GM18951 (cell line): Measurements from ENCODE around the gene SNRPD3.
"Not testable (repeated sequence)": the region's sequence is repeated elsewhere in the genome, so short reads cannot be mapped to it uniquely, and the experiment has no call there.

Experiments used
- POLR2A ChIP-seq: IDR thresholded peaks from 4 replicates; pipeline ENCODE4 v1.6.1; 2011; ENCODE audit warnings: mild to moderate bottlenecking; ENCODE audit not compliant: insufficient read length, insufficient read depth; ENCODE audit errors: extremely low read depth
- in situ Hi-C: fragments of 300-500 bp; cut with MboI; formaldehyde crosslinking; loops from one replicate; pipeline ENCODE4 v1.12.0; 2022; ENCODE audit warnings: low sequenced_read_pairs, mixed read lengths, inconsistent platforms; ENCODE audit not compliant: unreplicated experiment

The SNRPD3 gene

DNA sequence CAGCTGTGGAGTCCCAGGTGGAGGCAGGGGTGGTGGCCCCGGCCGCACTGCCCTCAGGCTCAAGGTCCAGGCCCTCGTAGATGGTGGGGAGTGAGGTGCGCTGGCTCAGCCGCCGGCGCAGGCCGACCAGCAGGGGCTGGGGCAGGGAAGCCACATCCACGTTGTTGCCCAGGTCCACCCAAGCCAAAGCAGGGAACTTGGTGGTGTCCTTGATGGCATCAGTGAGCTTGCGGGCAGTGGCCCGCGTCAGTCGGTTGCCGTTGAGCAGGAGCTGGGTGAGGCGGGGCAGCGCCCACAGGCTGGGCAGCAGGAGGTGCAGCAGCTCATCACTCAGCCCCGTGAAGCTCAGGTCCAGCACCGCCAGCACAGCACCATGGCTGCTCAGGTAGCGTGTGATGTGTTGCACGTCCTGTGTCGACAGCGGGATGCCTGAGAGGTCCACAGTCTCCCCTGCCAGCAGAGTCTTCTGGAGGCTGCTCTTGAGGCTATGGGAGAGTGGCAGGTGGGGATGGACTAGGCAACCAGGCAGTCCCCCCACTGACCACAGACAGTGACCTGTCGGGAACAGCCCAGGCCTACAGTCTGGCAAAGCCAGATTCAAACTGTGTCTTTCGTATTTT lies 30.2 kb downstream of the SNRPD3 start:
- TF ChIP-seq POLR2A: no peak
- in situ Hi-C loops: no loop called here

DNA sequence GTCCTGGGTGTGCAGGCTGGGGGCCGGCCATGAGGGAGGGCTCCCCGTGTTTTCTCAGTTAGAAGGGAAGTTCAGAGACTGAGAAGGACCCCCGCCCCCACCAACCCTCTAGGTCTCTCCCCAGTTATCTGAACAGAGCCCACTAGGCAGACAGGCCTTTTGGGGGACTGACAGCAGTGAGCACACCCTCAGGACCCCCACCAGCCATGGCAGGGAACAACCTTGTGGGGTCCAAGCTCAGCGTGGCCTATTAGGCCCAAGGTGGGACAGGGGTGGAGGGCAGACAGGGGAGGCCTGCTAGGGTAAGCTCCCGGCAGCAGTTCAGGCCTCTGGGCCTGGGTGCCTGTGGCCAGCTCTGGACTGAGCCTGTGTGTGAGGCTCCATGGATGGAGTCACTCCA lies 31.5 kb downstream of the SNRPD3 start:
- TF ChIP-seq POLR2A: no peak
- in situ Hi-C loops: no loop called here

GRCh38 chr22:24587948-24588347 lies 32.1 kb downstream of the SNRPD3 start:
- no peak for TF ChIP-seq POLR2A
- in situ Hi-C loops: no loop called here

DNA sequence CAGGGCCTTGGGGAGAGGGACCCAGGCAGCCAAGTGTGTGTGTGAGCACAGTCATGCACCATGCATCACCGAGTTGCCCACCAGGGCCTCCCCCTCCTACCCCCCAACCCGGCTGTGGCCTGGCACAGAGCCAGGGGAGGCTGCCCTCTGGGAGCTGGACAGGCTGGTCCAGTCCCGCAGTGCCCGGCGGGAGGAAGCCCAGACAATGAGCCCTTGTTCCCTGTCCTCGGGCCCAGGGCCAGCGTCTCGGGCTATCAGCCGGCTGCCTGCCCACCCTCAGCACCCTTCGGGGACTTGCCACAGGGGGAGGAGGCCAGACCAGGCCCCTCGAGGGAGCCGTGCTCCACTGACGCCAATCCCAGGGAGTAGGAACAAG lies 32.6 kb downstream of the SNRPD3 start:
- no peak for TF ChIP-seq POLR2A
- in situ Hi-C loops: no loop called here

GRCh38 chr22:24588757-24589481 lies 33.1 kb downstream of the SNRPD3 start:
- in situ Hi-C loops: no loop called here
- no peak for TF ChIP-seq POLR2A

DNA sequence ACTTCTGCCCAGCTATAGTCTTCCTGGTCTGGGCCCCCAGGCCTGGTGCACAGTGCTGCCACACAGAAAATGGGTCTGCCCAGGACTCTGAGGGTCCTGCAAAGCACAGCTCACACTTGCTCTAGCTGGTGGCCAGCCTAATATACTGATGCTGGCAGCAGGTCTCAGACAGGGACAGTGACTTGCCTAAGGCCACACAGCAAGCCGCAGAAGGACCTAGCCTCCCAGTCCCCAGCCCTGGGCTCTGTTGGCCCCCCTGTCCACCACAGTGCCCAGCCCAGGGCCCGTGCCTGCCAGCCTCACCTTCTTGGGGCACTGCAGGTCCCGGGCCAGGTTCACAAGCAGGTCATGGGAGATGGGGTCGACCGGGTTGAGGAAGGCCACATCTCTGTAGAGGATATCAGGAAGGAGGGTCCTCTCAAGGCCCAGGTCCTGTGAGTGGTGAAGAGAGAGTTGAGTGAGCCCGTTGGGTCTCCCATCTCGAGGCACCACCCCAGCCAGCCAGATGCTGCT lies 33.8 kb downstream of the SNRPD3 start:
- in situ Hi-C loops: no loop called here
- TF ChIP-seq POLR2A: no peak

DNA sequence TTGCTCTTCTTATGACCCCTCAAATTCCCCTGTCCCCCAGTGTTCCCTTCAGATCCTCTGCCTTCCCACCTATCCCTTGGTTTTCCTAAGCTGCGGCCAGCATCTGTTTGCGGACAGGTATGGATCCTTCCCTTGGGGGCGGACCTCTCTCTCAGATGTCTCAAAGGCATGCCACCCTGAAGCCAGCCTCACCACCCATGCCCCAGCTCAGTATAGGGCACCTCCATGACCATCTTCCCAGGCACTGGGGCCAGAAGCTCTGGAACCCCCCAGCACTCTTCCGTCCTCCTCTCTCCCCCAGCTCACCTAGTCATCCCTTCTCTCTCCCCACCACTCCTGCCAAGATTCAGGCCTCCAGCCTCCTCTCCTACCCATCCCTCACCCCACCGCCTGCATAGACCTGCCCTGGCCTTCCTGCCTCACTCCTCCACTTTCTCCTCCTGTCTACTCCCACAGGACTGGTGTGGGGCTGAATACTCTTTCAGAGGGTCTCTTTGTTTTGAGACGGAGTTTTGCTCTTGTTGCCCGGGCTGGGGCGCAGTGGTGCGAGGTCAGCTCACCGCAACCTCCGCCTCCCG lies 34.9 kb downstream of the SNRPD3 start:
- in situ Hi-C loops: no loop called here
- TF ChIP-seq POLR2A: no peak

DNA sequence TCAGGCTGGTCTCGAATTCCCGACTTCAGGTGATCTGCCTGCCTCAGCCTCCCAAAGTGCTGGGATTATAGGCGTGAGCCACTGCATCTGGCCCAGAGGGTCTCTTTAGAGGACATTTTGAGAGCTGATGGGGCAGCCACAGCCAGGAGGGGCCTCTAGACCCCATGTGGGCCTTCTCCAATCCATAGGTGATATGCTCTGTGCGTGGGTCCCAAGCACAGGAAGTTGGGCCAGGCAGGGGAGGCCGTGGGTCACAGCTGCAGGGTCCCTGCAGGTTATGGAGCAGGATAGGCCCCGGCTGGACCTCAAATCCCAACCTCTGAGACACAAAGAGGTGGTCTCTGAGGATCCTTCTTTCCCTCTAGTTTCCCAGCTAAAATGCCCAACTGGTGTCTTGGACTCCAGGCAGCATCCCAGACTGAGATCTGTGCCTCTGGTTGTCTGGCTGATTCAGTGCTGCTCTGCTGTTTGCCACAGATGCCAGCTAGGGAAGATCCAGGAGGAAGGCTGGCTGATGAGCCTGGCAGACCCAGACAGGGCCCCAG lies 35.6 kb downstream of the SNRPD3 start:
- TF ChIP-seq POLR2A: no peak
- in situ Hi-C loops: no loop called here

- in situ Hi-C loops: no loop called here
- TF ChIP-seq POLR2A: no peak
Observed at GRCh38 chr22:24592058-24592850, 36.5 kb downstream of the SNRPD3 start.

DNA sequence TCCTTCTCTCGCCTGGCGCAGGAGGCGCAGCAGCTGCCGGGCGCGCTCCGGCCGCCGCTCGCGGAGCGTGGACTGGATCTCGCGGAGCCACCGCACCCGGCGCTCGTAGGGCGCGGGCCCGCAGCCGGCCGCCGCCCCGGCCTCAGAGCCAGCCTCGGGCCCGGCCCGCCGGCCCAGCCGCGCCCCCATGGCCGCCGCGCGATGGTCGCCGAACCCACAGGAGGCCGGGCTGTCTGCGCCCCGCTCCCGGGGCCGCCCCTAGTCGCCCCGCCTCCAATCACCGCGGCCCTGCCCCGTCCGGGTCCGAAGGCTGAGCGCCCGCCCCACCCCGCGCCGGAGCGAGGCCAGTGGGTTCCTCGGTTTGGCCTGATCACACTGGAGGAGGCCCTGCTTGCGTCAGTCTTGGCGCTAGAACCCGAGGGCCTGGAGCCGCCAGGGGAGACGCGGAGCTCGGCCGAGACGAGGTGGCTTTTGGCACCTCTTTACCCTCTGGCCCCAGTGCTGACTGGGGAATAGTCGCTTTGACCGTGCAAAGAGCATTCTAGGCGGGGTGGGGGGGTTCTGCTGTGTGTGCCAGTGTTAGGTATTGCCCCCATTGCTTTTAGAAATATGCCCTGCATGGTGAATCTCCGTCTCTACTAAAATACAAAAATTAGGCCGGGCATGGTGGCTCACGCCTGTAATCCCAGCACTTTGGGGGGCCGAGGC lies 37.2 kb downstream of the SNRPD3 start, which contains the start of gene LRRC75B:
TSS of gene LRRC75B (minus strand) at position 223 of the 708 bp plus-strand sequence. CDS start at position 189, 34 bp downstream.
- TF ChIP-seq POLR2A: peak; percentile 62
- in situ Hi-C loops: no loop called here

GRCh38 chr22:24593559-24593835 lies 37.7 kb downstream of the SNRPD3 start:
- in situ Hi-C loops: not testable (repeated sequence)

DNA sequence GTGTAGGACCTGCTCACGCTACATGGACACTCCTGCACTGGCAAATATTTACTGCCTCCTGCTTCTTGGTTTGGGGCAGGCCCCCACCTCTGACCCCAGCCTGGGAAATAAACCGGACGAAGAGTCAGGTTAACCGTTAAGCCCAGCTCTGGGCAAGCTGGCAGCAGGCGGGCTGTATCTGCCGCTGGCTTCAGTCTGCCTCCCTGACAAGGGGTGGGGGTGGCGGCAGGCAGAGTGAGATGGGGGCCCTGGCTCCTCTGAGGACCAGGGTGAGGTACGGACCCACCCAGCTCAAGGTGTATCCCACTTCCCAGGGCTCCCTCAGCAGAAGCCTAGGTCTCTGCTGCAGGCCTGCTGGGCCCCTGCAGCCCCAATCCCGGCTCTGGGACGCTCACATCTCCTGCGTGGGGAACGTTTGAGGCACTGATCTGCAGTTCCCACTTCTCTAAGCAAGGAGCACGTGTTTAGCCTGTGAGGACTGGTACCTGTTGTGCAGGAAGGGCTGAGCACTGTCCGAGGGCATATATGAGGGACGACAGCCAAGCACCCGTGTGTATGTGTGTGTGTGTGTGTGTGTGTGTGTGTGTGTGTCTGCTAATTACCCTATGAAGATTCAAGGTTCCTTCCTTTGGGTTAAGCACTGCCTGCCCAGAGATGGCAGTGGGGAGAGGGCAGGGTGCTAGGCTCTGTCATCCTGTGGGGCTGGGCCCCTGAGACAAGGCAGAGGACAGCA lies 38.2 kb downstream of the SNRPD3 start:
- in situ Hi-C loops: no loop called here

DNA sequence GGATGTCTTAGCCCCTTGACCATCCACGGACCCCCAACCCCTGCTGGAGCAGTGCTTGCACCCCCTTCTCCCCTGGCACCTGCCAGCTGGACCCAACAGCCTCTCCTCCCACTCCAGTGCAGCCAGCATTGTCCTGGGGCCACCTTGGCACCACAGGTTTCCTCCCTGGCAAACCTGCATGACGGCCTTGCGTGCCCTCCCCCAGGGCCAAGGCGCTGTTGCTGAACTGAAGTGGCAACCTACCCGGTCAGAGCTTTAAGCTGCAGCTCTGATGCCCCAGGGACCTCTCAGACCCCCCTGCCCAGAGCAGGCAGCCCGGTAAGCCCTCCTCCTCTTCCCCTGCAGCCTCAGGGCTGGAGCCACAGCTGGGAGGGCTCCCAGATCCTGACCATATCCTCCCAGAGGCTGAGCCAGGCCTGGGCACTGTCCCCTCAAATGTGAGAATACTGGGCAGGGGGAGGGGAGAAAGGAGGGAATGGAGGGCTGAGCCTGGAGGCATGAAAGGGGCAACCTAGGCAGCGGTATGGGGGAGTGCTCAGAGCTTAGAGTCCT lies 38.8 kb downstream of the SNRPD3 start:
- in situ Hi-C loops: no loop called here
- no peak for TF ChIP-seq POLR2A

More for the DNA sequence above, 38.2 kb downstream of the SNRPD3 start:
- TF ChIP-seq POLR2A: no peak
